Gastroesophageal sphincter (tissue), 4 donors: ENCODE data around the gene OCA2. TPM values are rescaled to one million over a fixed set of nuclear protein-coding genes. Genes with fewer than 3 reads are reported as not detected.
"Not testable (repeated sequence)": the region's sequence is repeated elsewhere in the genome, so short reads cannot be mapped to it uniquely, and the experiment has no call there.

ENCODE experiments used
- ATAC-seq: fragments of 150-250 bp; one replicate; pipeline ENCODE4 v1.9.1; 2016; ENCODE audit warnings: mild to moderate bottlenecking, moderate library complexity
- H3K27ac ChIP-seq, 4 donors: fragments of 200-600 bp; sonication (generic) in 3 of 4; 1 replicate in 3 of 4; 2 replicates in 1 of 4; pipeline ENCODE4 v1.5.1; 2016 to 2019
- H3K27me3 ChIP-seq: fragments of 200-600 bp; sonication (generic); one replicate; pipeline ENCODE4 v1.5.1; 2019
- H3K36me3 ChIP-seq, 2 donors: fragments of 200-600 bp; sonication (generic); one replicate each; pipeline ENCODE4 v1.5.1; 2019; ENCODE audit warnings: control low read depth in 1 of 2
- H3K4me1 ChIP-seq, 3 donors: fragments of 200-600 bp; sonication (generic); 1 replicate in 2 of 3; 2 replicates in 1 of 3; pipeline ENCODE4 v1.5.1; 2016 to 2019; ENCODE audit warnings: control low read depth in 2 of 3
- H3K4me3 ChIP-seq, 2 donors: fragments of 200-600 bp; sonication (generic); one replicate each; pipeline ENCODE4 v1.5.1; 2019; ENCODE audit warnings: mild to moderate bottlenecking in 1 of 2, moderate library complexity in 1 of 2
- H3K9me3 ChIP-seq, 3 donors: fragments of 200-600 bp; sonication (generic); one replicate each; pipeline ENCODE4 v1.5.1; 2017 to 2019; ENCODE audit warnings: control low read depth in 2 of 3
- EP300 ChIP-seq: sonication (generic); formaldehyde crosslinking; IDR thresholded peaks from one replicate; pipeline ENCODE4 v1.6.1; 2017; ENCODE audit warnings: antibody characterized with exemption, mild to moderate bottlenecking
- POLR2A ChIP-seq, 2 donors: fragments of 450-650 bp; IDR thresholded peaks; one replicate each; pipeline ENCODE4 v1.6.1; 2017; ENCODE audit warnings: antibody characterized with exemption in 2 of 2, mild to moderate bottlenecking in 2 of 2, moderate library complexity in 1 of 2
- POLR2AphosphoS5 ChIP-seq: sonication (generic); formaldehyde crosslinking; IDR thresholded peaks from one replicate; pipeline ENCODE4 v1.6.1; 2017; ENCODE audit warnings: antibody characterized with exemption
- WGBS, 2 donors: methylation state at CpG; one replicate each; pipeline ENCODE4 v1.1.5; 2018; ENCODE audit warnings: low coverage in 1 of 2; 5-methylcytosine and 5-hydroxymethylcytosine counted together
- total RNA-seq, 4 donors: library from RNA; depleted of rRNA; stranded (reverse); fragments of >200 nt; gene quantifications; one replicate each; pipeline ENCODE4 v1.1.0, GENCODE V29; 2016
- TF ChIP-seq, protein P1 (sequence below), 4 experiments: fragments of 200-600 bp in 2 of 4; fragments of 450-650 bp in 2 of 4; sonication (generic) in 1 of 4; IDR thresholded peaks; one replicate each; pipeline ENCODE4 v1.5.1; 2017 to 2019; ENCODE audit warnings: antibody characterized with exemption in 4 of 4, mild to moderate bottlenecking in 2 of 4, moderate library complexity in 2 of 4

The OCA2 gene
- 1 to 10 TPM in 2 of 4 donors, under 1 TPM in 1, not detected in 1; 0.40 to 2.0 (median 1.1) TPM for total RNA-seq

DNA sequence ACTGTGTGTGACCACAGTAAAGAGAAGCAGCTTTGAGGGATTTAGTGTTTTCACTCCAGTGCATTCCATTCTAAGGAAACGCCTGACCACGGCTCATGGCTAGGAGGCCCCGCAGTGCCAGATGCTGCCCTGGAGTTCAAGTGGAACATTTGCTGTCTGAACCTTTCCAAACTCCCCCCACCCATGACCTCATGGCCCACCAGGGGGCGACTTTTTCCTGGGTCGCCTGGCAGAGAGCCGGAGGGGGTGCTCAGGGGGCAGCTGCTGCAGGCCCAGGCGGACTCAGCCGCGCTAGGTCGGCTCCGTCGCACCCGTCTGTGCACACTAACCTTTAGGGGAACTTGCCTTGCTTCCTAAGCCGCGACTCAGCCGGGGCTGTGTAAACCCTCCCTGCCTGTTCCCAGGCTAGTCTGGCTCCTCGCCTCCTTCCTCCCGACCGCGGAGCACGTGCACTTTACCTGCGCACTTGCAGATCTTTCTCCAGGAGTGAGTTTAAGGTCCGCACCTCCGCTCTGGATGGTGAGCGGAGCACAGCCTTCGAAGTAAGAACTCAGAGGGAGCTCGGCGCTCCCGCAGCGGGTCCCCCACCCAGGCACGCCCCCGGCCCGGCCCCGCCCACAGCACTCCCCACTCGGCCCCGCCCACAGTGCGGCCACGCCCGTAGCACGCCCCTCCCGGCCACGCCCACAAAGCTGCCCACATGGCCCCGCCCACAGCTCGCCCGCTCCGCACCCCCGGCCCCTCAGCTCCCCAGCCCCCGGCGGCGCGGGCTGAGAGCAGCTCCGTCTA lies at the start of gene OCA2:
OCA2 (minus strand) TSS at position 550 of the 789 bp plus-strand sequence. CDS start 17,441 bp downstream, outside the sequence.
- no peaks in the 10 kb centered on the region for H3K9me3 ChIP-seq
- peak; percentile 16 for ATAC-seq
- peak within 1 kb of the TSS in 2 of 4 donors; percentile 24 for H3K27ac ChIP-seq
- H3K27me3 ChIP-seq, result peaks cover 74% of the 10 kb centered on the region
- no peak for TF ChIP-seq POLR2A (IDR thresholded peaks at IDR 0.05)
- TF ChIP-seq, protein P1, sequence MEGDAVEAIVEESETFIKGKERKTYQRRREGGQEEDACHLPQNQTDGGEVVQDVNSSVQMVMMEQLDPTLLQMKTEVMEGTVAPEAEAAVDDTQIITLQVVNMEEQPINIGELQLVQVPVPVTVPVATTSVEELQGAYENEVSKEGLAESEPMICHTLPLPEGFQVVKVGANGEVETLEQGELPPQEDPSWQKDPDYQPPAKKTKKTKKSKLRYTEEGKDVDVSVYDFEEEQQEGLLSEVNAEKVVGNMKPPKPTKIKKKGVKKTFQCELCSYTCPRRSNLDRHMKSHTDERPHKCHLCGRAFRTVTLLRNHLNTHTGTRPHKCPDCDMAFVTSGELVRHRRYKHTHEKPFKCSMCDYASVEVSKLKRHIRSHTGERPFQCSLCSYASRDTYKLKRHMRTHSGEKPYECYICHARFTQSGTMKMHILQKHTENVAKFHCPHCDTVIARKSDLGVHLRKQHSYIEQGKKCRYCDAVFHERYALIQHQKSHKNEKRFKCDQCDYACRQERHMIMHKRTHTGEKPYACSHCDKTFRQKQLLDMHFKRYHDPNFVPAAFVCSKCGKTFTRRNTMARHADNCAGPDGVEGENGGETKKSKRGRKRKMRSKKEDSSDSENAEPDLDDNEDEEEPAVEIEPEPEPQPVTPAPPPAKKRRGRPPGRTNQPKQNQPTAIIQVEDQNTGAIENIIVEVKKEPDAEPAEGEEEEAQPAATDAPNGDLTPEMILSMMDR (IDR thresholded peaks at IDR 0.05), result peak in 1 of 4 experiments; percentile 21
- peak within 1 kb of the TSS in 1 of 2 donors; percentile 39 for H3K4me3 ChIP-seq
- H3K4me1 ChIP-seq, result peaks cover 0 to 56% (median 14%) of the 10 kb centered on the region in 3 donors
- WGBS, 2 donors, result 30% methylated on average over 2 of the region's 52 CpGs; no CpG with 5 or more reads in 1 of the 2 donors
- no peaks in the 10 kb centered on the region for H3K36me3 ChIP-seq

DNA sequence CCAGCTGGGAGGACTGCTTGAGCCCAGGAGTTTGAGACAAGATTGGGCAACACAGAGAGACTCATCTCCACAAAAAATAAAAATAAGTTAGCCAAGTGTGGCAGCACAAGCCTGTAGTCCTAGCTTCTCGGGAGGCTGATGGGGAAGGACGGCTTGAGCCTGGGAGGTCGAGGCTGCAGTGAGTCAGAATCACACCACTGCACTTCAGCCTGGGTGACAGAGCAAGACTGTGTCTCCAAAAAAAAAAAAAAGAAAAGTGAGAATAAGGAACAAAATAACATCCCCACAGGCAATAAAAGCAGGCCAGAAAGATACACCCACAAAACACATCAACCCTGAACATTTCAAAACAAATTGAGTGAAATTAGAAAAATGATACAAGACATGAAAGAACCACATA lies 48.7 kb upstream of the OCA2 start:
- no peak overlapping the region for H3K27ac ChIP-seq
- peaks cover 0 to 56% of the 10 kb centered on the region in 2 donors for H3K36me3 ChIP-seq
- ATAC-seq, result no peak
- no peaks in the 10 kb centered on the region for H3K9me3 ChIP-seq
- no peaks in the 10 kb centered on the region for H3K27me3 ChIP-seq
- no peaks in the 10 kb centered on the region for H3K4me1 ChIP-seq
- H3K4me3 ChIP-seq, result no peak overlapping the region
- 95% methylated on average over 3 of the region's 3 CpGs; no CpG with 5 or more reads in 1 of the 2 donors for WGBS, 2 donors
- no peak for TF ChIP-seq POLR2A (IDR thresholded peaks at IDR 0.05)
- TF ChIP-seq POLR2AphosphoS5, result no peak
- TF ChIP-seq, protein P1 (IDR thresholded peaks at IDR 0.05), result no peak
- TF ChIP-seq EP300, result no peak

DNA sequence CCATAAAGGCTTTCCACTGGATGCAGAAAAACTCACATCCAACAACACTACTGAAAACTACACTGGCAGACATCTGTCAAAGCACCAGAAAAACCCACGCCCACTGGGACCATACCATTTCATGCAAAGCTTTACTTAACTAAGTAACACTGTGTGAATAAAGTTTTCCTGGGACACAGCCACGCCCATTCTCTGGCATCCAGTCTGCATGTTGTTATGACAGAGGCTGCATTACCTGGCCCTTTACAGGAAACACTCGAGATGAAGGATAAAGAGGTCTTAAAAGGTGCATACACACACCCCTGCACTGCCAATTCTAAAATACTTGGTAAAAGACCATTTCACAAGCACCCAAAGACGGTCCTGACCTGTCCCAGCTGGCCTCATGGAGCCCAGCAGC lies 46.3 kb upstream of the OCA2 start:
- H3K9me3 ChIP-seq, H3K4me1 ChIP-seq, H3K27me3 ChIP-seq, H3K4me3 ChIP-seq, H3K27ac ChIP-seq, ATAC-seq: not testable (repeated sequence)
- WGBS, 2 donors, result 83% methylated on average over 2 of the region's 4 CpGs; no CpG with 5 or more reads in 1 of the 2 donors
- peaks cover 0 to 61% of the 10 kb centered on the region in 2 donors for H3K36me3 ChIP-seq

DNA sequence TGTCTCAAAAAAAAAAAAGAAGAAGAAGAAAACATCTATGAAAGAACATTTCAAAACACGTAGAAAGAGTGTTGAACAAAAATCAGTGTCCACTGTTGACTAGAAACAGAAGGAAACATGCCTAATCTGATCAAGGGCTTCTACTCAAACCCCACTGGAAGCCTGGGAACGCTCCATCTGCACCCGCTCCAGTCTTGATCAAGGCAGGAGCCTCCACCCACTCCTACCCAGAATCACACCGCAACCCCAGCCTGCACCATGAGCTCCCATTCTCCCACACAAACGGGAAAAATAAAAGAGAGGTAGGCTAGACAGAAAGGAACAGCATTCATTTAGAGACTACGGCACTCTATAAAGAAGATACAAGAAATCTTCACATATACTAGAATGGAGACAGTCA lies 40.9 kb upstream of the OCA2 start:
- WGBS, 2 donors, result 83 to 100% methylated on average over 1 to 4 of the region's 6 CpGs
- no peaks in the 10 kb centered on the region for H3K27me3 ChIP-seq
- H3K36me3 ChIP-seq, result peaks cover 0 to 78% of the 10 kb centered on the region in 2 donors
- H3K27ac ChIP-seq, result no peak overlapping the region
- H3K4me3 ChIP-seq, result no peak overlapping the region
- no peaks in the 10 kb centered on the region for H3K4me1 ChIP-seq
- no peak for TF ChIP-seq POLR2A (IDR thresholded peaks at IDR 0.05)
- TF ChIP-seq, protein P1 (IDR thresholded peaks at IDR 0.05), result no peak
- TF ChIP-seq POLR2AphosphoS5, result no peak
- no peak for TF ChIP-seq EP300
- H3K9me3 ChIP-seq, result no peaks in the 10 kb centered on the region
- no peak for ATAC-seq

DNA sequence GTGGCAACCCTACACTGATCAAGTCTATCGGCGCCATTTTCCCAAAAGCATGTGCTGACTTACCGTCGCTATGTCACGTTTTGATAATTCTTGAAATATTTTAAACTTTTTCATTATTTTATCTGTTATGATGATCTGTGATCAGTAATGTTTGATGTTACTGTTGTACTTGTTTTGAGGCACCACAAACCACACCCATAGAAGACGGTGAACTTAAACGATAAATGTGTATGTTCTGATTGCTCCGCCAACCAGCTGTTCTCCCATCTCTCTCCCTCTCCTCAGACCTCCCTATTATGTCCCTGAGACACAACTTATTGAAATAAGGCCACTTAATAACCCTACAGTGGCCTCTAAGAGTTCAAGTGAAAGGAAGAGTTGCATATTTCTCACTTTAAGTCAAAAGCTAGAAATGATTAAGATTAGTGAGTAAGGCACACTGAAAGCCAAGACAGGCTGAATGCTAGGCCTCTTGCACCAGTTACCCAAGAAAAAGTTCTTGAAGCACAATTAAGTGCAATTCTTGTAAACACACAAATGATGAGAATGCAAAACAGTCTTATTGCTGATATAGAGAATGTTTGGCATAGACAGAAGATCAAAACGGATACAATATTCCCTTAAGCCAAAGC lies 38.4 kb upstream of the OCA2 start:
- H3K9me3 ChIP-seq, H3K27ac ChIP-seq, ATAC-seq, H3K4me1 ChIP-seq, H3K27me3 ChIP-seq, H3K4me3 ChIP-seq: not testable (repeated sequence)
- WGBS, 2 donors, result 78 to 80% methylated on average over 8 to 9 of the region's 9 CpGs
- H3K36me3 ChIP-seq, result peaks cover 0 to 73% of the 10 kb centered on the region in 2 donors

DNA sequence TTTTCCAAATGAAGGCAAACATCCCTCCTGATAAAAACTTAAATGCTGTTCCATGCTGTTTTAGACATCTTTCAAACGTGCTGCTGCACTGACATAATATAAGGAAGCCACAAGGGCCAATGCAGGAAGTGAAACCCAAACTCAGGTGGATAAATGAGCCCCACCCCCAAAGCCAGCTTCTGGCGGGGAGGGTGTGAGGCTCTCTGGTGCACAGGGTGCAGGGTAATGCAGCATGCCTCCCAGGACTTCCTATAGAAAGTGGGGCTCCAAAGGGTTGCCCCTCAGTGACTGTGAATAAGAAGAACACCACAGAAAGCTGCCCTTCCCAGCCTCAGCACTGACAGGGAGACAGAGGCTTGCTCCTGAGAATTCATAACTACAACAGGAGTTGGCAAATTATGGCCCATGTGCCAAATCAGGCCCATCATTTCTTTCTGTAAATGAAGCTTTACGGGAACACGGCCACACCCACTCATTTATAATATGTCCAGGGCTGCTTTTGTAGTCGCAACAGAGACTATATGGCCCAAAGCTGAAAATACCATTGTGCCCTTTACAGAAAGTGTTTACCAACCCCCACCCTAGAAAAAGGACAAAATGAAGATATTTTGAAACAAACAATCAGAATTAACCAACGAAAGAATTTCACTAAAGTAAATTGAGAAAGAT lies 37.3 kb upstream of the OCA2 start:
- not testable (repeated sequence) for H3K4me3 ChIP-seq, H3K9me3 ChIP-seq, H3K27me3 ChIP-seq, H3K27ac ChIP-seq, ATAC-seq, H3K4me1 ChIP-seq
- peaks cover 0 to 73% of the 10 kb centered on the region in 2 donors for H3K36me3 ChIP-seq
- WGBS, 2 donors, result 68 to 81% methylated on average over 4 to 5 of the region's 6 CpGs
